HUES6 (cell line): ENCODE measurements around the gene MFSD6.

Experiments
- H3K27ac ChIP-seq: 2 replicates; pipeline ENCODE4 v1.7.0; 2013; ENCODE audit warnings: low read depth, mild to moderate bottlenecking, low read length, inconsistent platforms
- H3K27me3 ChIP-seq: 2 replicates; pipeline ENCODE4 v1.6.1; 2013; ENCODE audit warnings: low read length; ENCODE audit not compliant: control insufficient read depth, insufficient read depth
- H3K36me3 ChIP-seq: 2 replicates; pipeline ENCODE4 v1.6.1; 2013; ENCODE audit warnings: low read length; ENCODE audit not compliant: control insufficient read depth, insufficient read depth
- H3K4me1 ChIP-seq: 2 replicates; pipeline ENCODE4 v1.6.1; 2013; ENCODE audit warnings: low read length; ENCODE audit not compliant: control insufficient read depth, insufficient read depth
- H3K4me3 ChIP-seq: 2 replicates; pipeline ENCODE4 v1.5.1; 2013; ENCODE audit warnings: low read depth, low read length
- H3K9ac ChIP-seq: one replicate; pipeline ENCODE4 v1.6.1; 2013; ENCODE audit warnings: mild to moderate bottlenecking, low read length
- H3K9me3 ChIP-seq: 2 replicates; pipeline ENCODE4 v1.6.1; 2013; ENCODE audit warnings: low read depth, low read length; ENCODE audit not compliant: control insufficient read depth, insufficient read depth

Gene MFSD6

DNA sequence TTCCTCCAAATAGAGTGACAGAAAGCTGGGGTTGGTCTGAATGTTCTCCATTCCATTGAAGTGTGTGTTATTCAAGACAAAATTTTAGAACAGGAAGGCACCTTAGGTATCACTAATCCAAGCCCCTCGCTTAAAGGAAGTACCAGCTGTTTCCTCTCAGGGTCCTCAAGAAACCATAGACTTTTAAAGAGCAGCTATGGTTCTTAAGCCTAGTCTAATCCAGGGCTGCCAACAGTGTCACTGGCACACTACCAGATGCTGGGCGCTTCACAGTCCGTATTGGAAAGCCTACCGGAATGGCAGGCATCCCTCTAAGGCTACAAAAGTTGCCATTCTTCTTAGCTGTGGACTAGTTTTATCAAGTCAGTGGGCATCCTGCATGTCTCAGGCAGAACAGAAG is 124.4 kb downstream of the MFSD6 start:
- Histone ChIP-seq H3K27me3 (no peaks in the 10 kb centered on the region), H3K4me3 (no peak overlapping the region), H3K36me3 (no peaks in the 10 kb centered on the region), H3K4me1 (peaks cover 27% of the 10 kb centered on the region), H3K27ac (no peak overlapping the region), H3K9me3 (no peaks in the 10 kb centered on the region; the same call in 1 of the 2 replicates), H3K9ac (no peak overlapping the region)

DNA sequence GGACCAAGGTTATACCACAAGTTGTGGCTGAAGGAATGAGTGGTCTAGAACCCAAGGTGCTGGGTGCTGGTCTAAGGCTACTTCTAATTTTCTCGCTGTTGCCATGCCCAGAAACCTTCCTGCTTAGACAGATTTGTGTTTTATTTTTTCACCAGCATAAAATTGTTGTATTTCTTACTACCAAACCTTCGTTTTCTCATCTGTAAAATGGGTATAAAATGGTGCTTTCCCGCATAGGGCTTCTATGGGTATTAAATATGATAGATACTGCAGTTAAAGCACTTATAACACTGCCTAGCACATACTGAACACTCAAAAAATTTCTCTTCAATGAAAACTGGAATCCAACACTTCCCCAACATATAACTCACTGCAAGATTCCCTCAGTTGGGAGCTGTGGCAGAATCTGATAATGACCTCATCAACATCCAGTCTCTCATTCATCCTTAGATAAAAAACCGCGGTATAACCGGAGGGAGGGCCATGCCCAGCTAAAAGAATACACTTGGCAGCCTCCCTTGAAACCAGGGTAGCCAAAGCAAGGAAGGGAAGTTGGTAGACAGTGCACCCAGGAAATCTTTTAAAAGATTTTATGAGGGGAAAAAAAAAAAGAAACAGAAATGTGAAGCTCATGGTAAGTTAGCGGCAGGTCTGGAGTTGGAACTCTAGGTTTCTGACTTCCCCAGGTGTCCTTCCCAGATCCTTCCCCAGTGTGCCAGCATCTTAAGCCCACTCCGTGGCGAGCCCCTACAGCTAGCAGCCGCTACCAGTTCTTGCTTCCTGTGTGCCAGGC is 125.2 kb downstream of the MFSD6 start:
- Histone ChIP-seq H3K27ac (no peak overlapping the region), H3K9ac (peak overlapping the region; percentile 84), H3K27me3 (no peaks in the 10 kb centered on the region), H3K4me1 (peaks cover 21% of the 10 kb centered on the region), H3K9me3 (peaks cover 5% of the 10 kb centered on the region), H3K4me3 (peak overlapping the region; percentile 79), H3K36me3 (no peaks in the 10 kb centered on the region)

DNA sequence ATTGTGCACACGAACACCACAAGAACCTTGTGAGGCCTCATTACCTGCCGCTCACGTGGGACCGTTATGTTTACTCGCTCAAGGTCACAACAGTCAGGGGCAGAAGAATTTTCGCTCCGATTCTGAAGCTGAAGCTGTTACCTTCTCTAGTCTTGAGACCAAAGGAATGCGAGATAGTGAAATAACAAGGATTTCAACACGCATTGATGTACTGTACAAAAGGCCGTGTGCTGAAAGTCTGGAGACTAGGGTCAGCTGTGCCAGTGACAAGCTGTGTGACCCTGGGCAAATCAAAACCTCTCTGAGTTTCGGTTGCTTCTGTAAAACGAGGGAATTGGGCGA is 125.8 kb downstream of the MFSD6 start:
- peak overlapping the region; percentile 84 for H3K9ac ChIP-seq
- H3K9me3 ChIP-seq = peaks cover 11% of the 10 kb centered on the region
- peaks cover 17% of the 10 kb centered on the region for H3K4me1 ChIP-seq
- peak overlapping the region; percentile 79 for H3K4me3 ChIP-seq
- no peaks in the 10 kb centered on the region for H3K36me3 ChIP-seq
- H3K27me3 ChIP-seq = no peaks in the 10 kb centered on the region
- H3K27ac ChIP-seq = peak overlapping the region; percentile 91; the same call in 1 of the 2 replicates

DNA sequence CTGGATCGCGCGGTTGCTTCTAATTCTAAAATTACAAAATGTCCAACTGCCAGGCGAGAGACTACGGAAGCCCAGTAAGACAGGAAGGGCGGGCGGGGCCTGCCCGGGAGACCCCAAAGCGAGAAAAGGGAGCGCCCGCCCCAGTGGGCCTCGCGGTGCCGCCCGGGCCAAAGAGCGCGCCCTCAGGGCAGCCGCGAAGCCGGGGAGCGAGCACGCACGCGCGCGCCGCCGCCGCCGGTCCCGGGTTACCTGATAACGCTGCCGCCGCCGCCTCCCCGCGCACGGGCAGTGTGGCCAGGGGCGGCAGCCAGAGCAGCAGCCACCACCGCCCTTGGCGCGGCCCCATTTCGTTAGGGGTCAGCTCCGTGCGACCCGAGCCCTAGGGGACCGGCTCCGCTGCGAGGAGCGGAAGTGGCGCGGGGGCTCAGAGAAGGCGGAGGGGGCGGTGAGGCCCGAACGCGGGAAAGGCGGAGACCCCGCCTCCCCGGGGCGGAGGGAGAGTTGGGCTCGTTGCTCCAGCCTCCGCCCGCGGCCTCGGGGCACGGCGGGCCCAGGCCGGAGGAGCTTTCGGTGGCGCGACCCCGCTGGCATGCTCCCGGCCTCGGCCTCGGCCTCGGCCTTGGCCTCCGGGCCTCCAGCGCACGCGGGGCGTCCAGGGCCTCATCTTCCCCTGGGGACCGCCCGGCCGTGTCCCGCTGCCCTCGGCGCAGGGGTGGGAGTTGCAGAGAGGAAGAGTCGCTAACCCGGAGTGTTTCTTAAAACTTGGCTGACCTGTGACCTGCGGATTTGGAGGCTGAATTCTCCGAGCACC is 126.4 kb downstream of the MFSD6 start, which contains the start of gene NEMP2:
Gene NEMP2 (minus strand): TSS at position 413 of the 811 bp plus-strand sequence. CDS start 67 bp downstream, at position 346.
- Histone ChIP-seq H3K4me1 (peaks cover 17% of the 10 kb centered on the region), H3K9me3 (peaks cover 13% of the 10 kb centered on the region), H3K4me3 (peak within 1 kb of the TSS; percentile 79), H3K36me3 (no peaks in the 10 kb centered on the region), H3K9ac (peak within 1 kb of the TSS; percentile 84), H3K27ac (peak within 1 kb of the TSS; percentile 91), H3K27me3 (no peaks in the 10 kb centered on the region)

DNA sequence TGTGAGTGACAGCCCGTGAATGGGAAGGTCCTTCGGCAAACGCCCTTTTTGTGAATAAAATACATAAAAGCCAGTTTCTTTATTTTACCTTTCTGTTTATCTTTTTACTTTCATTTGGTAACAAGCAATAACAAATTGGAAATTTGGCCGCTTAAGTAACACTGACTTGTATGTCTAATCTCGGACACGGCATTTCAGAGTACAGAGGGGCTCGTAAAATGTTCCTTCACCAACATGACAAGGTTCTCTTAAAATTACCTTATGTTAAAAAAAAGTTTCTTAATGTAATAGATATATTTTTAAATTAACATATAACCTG is 126.9 kb downstream of the MFSD6 start:
- H3K27me3 ChIP-seq = no peaks in the 10 kb centered on the region
- H3K4me3 ChIP-seq = peak overlapping the region; percentile 79
- peak overlapping the region; percentile 84 for H3K9ac ChIP-seq
- H3K36me3 ChIP-seq = no peaks in the 10 kb centered on the region
- H3K9me3 ChIP-seq = peaks cover 16% of the 10 kb centered on the region
- H3K4me1 ChIP-seq = peaks cover 17% of the 10 kb centered on the region
- peak overlapping the region; percentile 91; the same call in 1 of the 2 replicates for H3K27ac ChIP-seq

DNA sequence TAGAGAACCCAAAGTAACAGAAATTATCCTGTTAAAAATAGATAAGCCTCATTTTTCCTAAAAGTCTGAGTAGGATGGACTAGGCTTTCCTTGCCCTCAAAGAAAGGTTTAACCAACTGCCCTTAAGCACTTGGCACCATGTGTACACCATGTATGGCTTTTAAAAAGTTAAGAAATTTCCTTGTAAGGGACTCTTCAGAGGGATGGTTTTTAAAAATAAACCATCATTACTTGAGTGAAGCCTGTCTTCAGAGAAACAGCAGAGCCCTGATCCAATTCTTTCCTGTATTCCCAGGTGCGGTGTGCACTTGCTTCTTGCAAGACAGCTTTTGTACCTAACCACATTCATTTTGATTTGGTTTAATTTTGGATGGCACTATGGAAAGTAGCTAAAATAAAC is 127.4 kb downstream of the MFSD6 start:
- no peak overlapping the region for H3K27ac ChIP-seq
- H3K9ac ChIP-seq = no peak overlapping the region
- no peaks in the 10 kb centered on the region for H3K36me3 ChIP-seq
- no peaks in the 10 kb centered on the region for H3K27me3 ChIP-seq
- H3K4me3 ChIP-seq = peak overlapping the region; percentile 79
- peaks cover 21% of the 10 kb centered on the region for H3K9me3 ChIP-seq
- peaks cover 17% of the 10 kb centered on the region for H3K4me1 ChIP-seq

DNA sequence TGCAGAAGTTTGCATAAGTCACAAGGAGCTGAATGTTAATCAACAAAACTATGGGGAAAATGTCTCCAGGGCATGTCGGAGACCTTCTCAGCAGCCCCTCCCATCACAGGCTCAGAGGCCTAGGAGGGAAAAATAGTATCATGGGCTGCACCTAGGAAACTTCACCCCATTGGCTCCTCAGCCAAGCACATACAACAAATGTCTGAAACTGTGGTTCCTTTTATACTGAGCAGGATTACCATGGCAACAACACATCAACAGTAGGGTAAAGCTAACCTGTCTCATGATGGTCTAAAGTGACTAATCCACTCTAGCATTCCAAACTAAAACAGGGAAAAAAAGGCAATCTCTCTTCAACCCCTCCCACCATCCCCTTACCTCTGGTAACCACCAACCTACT is 129.6 kb downstream of the MFSD6 start:
- Histone ChIP-seq H3K36me3 (no peaks in the 10 kb centered on the region), H3K9ac (no peak overlapping the region), H3K4me3 (no peak overlapping the region), H3K27ac (no peak overlapping the region), H3K4me1 (peaks cover 17% of the 10 kb centered on the region), H3K9me3 (peaks cover 23% of the 10 kb centered on the region), H3K27me3 (no peaks in the 10 kb centered on the region)

DNA sequence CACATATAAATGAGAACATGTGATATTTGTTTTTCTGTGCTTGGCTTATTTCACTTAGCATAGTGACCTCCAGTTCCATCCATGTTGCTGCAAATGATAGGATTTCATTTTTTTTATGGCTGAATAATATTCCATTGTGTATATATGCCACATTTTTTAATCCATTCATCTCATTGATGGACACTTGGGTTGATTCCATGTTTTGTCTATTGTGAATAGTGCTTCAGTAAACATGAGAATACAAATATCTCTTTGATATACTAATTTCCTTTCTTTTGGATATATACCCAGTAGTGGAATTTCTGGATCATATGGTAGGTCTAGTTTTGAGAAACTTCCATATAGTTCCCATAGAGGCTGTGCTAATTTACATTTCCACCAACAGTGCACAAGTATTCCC is 130.0 kb downstream of the MFSD6 start:
- H3K27me3 ChIP-seq = no peaks in the 10 kb centered on the region
- H3K36me3 ChIP-seq = no peaks in the 10 kb centered on the region
- peaks cover 23% of the 10 kb centered on the region for H3K9me3 ChIP-seq
- H3K27ac ChIP-seq = no peak overlapping the region
- no peak overlapping the region for H3K9ac ChIP-seq
- H3K4me1 ChIP-seq = peaks cover 17% of the 10 kb centered on the region
- no peak overlapping the region for H3K4me3 ChIP-seq

DNA sequence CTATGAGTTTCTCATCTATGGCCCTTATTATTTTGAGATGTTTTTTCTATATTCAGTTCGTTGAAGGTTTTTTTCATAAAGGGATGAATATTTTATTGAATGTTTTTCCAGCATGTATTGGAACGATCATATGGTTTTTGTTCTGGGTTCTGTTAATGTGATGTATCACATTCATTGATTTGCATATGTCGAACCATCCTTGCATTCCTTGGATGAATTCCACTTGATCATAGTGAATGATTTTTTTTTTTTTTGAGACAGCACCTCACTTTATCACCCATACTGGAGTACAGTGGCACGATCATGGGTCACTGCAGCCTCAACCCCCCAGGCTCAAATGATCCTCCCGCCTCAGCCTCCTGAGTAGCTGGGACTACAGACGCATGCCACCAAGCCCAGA is 131.9 kb downstream of the MFSD6 start:
- Histone ChIP-seq H3K4me3 (no peak overlapping the region), H3K27ac (no peak overlapping the region), H3K9me3 (peaks cover 23% of the 10 kb centered on the region), H3K27me3 (no peaks in the 10 kb centered on the region), H3K36me3 (no peaks in the 10 kb centered on the region), H3K4me1 (peaks cover 12% of the 10 kb centered on the region), H3K9ac (no peak overlapping the region)

DNA sequence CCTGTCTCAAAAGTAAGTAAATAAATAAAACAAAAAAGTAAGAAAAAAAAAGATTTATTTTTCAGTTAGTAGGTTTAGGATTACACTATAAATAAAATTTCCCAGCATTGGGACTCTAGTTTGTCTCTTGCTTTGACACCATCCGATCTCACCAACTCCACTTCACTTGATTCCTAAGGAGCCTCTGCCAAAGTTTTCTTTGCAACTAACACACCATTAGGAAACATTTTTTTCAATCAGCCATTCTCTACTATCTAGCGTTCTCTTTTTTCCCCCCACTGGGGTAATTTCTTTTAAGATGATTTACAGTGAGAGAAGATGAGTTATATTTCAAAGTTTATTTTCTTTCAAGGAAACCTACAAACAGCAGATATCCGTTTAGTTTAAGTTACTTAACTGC is 136.9 kb downstream of the MFSD6 start:
- H3K36me3 ChIP-seq = no peaks in the 10 kb centered on the region
- H3K27ac ChIP-seq = no peak overlapping the region
- H3K4me1 ChIP-seq = no peaks in the 10 kb centered on the region
- H3K9ac ChIP-seq = no peak overlapping the region
- H3K9me3 ChIP-seq = peaks cover 7% of the 10 kb centered on the region
- no peaks in the 10 kb centered on the region for H3K27me3 ChIP-seq
- H3K4me3 ChIP-seq = no peak overlapping the region
